Activated CD8-positive, alpha-beta memory T cell treated with anti-CD3 and anti-CD28 coated beads, Interleukin-2, amount 50 U/mL, for 4 hours (primary cell): ENCODE results near the gene APOE.
"Not testable (repeated sequence)": the region's sequence is repeated elsewhere in the genome, so short reads cannot be mapped to it uniquely, and the experiment has no call there.

ENCODE experiments used
- DNase-seq: peaks from one replicate; pipeline ENCODE4 v3.0.0-alpha.2; 2020

Gene APOE

DNA sequence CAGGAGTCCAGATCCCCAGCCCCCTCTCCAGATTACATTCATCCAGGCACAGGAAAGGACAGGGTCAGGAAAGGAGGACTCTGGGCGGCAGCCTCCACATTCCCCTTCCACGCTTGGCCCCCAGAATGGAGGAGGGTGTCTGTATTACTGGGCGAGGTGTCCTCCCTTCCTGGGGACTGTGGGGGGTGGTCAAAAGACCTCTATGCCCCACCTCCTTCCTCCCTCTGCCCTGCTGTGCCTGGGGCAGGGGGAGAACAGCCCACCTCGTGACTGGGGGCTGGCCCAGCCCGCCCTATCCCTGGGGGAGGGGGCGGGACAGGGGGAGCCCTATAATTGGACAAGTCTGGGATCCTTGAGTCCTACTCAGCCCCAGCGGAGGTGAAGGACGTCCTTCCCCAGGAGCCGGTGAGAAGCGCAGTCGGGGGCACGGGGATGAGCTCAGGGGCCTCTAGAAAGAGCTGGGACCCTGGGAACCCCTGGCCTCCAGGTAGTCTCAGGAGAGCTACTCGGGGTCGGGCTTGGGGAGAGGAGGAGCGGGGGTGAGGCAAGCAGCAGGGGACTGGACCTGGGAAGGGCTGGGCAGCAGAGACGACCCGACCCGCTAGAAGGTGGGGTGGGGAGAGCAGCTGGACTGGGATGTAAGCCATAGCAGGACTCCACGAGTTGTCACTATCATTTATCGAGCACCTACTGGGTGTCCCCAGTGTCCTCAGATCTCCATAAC lies at the start of gene APOE:
Gene APOE (plus strand): TSS at position 360 of the 724 bp plus-strand sequence. CDS start 829 bp downstream, outside the sequence.
- DNase-seq = no peak

DNA sequence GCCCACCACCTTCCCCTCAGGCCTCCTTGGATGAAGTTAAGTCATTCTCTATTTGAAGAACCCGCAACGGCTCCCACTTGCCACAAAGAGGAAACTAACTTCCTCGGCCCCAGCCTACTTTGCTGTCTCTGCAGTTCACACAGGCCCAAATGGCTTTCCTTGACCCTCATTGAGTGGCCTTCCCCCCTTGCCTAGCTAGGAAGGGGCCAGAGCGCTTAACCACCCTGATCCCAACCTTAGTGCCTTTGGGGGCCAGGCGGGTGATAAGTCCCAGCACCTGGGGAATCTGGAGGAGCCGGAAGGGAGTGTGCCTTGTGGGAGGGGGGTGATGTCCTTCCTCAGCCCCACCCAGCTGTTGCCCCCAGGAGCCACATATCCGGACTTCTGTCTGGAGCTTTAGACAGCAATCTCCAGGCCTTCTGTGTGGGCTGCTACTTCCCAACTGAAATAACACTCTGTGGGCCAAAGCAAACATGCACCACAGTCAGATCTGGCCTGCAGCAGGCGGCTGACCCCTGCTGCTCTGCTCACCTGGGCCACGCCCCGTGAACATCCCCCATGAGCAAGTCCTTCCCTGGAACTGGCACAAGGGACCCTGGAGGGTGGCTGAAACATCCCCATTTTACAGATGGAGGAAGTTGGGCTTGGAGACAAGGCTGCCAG lies 49.0 kb upstream of the APOE start:
- DNase-seq = no peak

DNA sequence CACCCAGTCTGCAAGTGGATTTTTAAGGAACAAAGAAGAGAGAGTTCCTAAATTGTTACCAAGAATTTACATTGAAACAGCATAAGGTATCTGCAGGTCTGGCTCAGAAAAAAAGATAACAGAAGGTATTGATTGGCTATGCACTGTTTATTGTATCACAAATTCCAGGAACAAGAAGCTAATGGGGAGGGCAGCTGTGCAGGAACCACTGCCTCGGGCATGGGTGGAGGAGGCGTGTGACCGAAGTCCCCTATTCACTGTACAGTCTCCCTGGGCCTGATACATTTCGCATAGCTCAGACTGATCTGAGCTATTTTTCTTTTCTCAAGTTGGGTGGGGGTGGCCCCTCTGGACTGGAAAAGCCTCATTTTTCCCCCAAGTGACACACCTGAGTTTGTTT lies 47.8 kb upstream of the APOE start:
- DNase-seq = no peak

DNA sequence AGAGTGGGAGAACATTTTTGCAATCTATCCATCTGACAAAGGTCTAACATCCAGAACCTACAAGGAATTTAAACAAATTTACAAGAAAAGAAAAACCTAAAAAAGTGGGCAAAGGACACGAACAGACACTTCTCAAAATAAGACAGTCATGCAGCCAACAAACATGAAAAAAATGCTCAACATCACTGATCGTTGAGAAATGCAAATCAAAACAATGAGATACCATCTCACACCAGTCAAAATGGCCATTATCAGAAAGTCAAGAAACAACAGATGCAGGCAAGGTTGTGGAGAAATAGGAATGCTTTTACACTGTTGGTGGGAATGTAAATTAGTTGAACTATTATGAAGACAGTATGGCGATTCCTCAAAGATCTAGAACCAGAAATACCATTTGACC lies 44.0 kb upstream of the APOE start:
- not testable (repeated sequence) for DNase-seq

- DNase-seq = no peak
These were observed 41.6 kb upstream of the APOE start for GRCh38 chr19:44863990-44864389.

GRCh38 chr19:44865196-44865767 lies 40.3 kb upstream of the APOE start:
- no peak for DNase-seq

DNA sequence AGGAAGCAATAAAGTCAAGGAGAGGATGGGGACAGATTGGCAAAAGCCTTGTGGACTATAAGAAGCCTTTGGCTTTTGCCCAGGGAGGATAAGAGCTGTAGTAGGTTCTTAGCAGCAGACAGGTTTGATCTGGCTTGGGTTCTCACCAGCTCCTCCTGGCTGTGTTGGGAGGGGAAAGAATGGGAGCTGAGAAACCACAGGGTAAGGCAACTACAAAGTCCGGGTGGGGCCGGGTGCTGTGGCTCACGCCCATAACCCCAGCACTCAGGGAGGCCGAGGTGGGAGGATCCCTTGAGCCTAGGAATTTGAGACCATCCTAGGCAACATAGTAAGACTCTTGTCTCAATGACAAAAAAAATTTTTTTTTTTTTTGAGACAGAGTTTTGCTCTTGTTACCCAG lies 38.9 kb upstream of the APOE start:
- DNase-seq = no peak

DNA sequence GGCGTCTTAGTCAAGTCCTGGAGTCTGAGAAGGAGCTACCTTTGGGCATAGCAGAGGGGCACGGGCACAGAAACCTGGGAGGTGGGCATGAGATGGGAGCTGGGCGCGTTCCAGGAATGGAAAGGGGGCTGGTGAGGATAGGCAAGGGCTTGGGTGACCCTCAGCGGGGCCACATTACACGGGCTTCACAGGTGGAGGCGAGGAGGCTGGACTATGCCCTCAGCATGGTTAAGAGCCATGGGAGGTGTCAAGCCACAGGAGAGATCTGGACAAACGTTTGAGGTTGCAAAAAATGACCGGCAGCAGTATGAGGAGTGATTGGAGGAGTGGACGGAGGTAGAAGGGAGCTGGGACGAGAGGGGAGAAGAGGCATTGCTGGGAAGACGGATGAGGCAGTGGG lies 38.0 kb upstream of the APOE start:
- no peak for DNase-seq

DNA sequence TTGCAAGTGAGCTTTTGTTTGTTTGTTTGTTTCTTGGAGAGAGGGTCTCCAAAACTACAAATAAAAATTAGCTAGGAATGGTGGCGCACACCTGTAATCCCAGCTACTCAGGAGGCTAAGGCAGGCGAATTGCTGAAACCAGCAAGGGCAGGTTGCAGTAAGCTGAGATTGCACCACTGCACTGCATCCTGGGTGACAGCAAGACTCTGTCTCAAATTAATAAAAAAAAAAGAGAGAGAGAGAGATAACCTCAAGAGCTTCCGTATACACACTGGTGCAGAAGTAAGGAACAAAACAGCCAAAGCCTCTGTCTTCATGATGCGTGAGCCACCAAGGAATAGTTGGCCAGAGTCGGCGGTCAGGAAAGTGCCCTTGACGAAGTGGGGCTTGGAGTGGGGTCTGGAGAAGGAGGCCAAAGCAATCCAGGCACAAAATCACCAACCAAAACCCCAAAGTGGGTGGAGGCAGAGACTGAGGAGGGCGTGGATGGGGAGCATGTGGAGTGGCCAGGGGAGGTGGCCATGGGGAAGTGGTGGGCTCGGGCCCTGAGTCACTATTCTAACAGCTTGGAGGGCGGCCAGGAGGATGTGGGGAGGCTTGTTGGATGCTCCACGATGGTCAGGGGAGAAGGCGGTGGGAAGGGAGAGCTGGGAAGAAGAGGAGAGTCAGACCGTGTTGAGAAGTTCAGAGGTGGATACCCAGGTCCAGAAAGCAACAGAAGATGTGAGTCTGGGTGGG lies 35.7 kb upstream of the APOE start:
- no peak for DNase-seq

DNA sequence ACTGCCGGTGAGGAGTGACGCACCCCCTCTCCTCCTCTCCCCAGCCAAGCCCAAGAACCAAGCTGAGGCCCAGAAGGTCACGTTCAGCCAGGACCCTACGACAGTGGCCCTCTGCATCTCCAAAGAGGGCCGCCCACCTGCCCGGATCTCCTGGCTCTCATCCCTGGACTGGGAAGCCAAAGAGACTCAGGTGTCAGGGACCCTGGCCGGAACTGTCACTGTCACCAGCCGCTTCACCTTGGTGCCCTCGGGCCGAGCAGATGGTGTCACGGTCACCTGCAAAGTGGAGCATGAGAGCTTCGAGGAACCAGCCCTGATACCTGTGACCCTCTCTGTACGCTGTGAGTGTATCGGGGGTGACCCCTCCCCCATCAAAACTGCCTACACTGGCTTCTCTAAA lies 33.8 kb upstream of the APOE start:
- DNase-seq = no peak

DNA sequence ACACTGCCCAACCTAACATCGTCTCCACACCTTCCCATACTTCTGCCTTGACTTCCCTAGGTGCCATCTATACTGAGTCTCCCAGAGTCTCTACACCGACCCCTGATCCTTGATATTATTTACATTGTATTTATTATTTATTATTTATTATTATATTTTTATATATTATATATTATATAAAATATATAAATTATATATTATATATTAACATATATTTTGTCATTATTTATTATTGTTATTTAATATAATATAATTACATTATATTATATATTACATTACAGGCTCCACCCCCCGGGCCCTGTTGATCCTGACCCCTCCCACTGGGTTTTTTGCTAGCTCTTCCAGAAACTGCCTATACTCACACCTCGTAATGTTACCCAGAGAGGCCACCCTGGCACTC lies 32.9 kb upstream of the APOE start:
- DNase-seq = no peak

DNA sequence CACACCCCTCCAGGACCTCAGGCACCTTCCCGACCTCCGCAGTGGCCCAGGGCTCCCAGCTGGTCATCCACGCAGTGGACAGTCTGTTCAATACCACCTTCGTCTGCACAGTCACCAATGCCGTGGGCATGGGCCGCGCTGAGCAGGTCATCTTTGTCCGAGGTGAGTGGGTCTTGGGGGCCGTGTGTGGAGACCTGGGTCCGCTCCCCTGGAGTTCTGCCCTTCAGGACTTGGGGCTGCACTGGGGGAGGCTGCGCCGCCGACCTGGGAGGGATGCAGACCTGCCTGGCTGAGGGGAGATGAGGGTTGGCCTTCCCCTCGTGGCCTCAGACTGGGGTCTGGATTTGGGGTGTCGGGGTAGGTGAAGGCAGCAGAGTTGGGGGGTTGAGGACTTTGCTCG lies 31.3 kb upstream of the APOE start:
- DNase-seq = no peak

DNA sequence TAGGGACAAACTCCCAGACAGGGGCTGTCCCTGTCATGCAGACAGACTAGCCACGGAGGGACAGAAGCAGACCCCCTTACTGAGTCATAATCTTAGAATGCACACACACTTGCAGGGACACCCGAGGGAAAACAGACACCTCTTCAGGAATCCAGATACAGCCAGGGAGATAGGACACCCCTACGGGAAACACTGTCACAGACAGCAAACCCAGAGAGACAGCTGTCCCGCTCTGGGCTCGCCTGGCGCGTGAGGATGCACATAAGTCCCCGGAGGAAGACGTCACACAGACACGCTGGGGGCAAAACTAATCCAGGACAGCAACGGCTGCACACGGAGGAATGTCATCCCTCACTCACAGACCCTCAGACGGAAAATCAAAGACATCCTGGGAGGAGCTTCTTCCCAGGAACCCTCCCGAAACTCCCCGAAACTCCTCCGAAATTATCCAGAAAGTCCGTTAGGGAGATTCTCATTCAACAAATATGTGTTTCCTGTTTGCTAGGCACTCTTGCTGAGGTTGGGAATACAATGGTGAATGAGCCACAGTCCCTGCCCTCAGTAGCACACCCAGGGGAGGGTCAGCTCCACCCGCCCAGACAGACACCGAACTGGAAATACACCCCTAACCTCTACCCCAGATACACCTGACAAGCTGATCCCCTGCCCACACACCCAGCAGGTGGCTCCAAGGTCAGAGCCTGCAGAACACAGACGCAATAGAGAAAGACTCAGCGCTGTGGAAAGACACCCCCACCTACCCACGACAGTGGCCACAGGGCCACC lies 29.7 kb upstream of the APOE start:
- DNase-seq = no peak

DNA sequence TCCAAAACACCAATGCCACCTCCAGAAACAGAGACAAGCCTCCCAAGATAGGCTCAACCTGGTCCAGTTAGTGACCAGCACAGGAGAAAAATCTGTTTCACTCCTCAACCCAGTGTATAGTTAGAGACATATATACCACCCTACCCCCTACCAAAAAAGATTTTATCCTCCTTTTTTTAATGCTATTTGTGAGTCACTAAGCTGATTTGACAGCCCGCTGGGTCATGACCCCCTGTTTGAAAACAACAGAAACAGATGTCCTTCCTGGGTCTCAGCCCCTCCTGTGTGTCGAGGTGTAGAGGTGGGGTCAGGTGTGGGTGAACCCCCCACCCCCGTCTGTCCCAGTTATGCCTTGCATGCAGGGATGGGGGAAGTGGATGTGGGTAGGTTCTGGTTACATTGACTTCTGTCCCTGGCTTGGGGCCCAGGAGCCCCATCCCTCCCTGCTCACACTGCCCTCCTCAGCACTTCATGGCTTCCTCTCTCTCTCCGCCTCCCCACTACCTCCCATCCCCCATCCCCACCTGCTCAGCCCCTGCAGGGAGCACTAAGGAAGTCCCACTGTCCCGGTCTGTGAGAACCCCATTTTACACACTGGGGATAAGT lies 28.6 kb upstream of the APOE start:
- DNase-seq = no peak

DNA sequence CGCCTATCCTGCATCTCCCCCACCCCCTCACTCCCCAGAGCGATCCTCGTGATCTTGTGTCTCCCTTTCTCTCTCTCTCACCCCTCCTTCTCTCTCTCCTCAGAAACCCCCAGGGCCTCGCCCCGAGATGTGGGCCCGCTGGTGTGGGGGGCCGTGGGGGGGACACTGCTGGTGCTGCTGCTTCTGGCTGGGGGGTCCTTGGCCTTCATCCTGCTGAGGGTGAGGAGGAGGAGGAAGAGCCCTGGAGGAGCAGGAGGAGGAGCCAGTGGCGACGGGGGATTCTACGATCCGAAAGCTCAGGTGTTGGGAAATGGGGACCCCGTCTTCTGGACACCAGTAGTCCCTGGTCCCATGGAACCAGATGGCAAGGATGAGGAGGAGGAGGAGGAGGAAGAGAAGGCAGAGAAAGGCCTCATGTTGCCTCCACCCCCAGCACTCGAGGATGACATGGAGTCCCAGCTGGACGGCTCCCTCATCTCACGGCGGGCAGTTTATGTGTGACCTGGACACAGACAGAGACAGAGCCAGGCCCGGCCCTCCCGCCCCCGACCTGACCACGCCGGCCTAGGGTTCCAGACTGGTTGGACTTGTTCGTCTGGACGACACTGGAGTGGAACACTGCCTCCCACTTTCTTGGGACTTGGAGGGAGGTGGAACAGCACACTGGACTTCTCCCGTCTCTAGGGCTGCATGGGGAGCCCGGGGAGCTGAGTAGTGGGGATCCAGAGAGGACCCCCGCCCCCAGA lies 27.3 kb upstream of the APOE start:
- DNase-seq = no peak

GRCh38 chr19:44879309-44880065 lies 26.1 kb upstream of the APOE start:
- DNase-seq = no peak

- DNase-seq = no peak
These were observed 23.5 kb upstream of the APOE start for GRCh38 chr19:44882063-44882462.

DNA sequence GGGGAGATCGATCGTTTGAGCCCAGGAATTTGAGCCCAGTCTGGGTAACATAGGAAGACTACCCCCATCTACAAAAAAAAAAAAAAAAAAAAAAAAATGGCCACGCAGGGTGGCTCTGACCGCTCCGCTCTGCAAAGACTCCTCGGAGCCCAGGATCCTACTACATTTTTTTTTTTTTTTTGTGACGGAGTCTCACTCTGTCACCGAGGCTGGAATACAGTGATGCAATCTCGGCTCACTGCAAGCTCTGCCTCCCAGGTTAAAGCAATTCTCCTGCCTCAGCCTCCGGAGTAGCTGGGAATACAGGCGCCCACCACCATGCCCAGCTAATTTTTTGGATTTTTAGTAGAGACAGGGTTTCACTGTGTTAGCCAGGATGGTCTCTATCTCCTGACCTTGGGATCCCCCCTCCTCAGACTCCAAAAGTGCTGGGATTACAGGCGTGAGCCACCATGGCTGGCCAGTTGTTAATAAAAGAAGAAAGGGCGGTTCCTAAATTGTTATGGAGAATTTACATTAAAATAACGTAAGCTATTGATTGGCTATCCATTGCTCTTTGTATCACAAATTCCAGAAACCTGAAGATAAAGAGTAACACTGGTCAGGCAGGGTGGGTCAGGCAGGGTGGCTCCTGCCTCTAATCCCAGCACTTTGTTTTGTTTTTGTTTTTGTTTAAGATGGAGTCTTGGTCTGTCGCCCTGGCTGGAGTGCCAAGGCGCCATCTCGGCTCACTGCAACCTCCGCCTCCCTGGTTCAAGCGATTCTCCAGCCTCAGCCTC lies 22.8 kb upstream of the APOE start:
- not testable (repeated sequence) for DNase-seq

DNA sequence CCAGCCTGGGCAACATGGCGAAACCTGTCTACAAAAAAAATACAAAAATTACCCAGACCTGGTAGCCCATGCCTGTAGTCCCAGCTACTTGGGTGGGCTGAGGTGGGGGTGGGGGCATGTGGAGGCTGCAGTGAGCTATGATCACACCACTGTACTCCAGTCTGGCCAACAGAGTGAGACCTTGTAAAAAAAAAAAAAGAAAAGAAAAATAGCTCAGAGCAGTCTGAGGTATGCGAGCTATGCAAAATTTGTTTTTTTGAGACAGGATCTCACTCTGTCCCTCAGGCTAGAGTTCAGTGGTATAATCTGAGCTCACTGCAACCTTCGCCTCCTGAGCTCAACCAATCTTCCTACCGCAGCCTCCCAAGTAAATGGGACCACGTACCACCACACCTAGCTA lies 21.7 kb upstream of the APOE start:
- no peak for DNase-seq

DNA sequence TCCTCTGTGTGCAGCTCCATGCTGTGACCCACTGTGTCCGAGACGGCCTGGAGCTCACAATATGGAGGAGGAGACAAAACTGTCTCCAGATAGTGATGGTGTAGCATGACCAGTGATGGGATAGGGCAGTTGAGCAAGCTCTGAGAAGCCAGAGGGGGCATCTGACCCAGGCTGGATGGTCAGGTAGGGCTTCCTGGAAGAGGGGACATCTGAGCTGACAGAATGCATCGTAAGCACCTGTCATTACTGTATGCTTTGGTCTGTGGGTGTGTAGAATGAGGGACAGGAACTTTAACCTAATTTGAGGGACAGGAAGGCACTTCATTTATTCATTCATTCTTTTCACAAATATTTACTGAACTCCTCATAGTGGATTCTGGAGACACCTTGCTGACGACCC lies 21.0 kb upstream of the APOE start:
- DNase-seq = no peak
